Measurements from ENCODE around the gene FASTKD3.
A peak's percentile ranks its signal among the peaks of the same experiment; 100 is the strongest.

The FASTKD3 gene

DNA sequence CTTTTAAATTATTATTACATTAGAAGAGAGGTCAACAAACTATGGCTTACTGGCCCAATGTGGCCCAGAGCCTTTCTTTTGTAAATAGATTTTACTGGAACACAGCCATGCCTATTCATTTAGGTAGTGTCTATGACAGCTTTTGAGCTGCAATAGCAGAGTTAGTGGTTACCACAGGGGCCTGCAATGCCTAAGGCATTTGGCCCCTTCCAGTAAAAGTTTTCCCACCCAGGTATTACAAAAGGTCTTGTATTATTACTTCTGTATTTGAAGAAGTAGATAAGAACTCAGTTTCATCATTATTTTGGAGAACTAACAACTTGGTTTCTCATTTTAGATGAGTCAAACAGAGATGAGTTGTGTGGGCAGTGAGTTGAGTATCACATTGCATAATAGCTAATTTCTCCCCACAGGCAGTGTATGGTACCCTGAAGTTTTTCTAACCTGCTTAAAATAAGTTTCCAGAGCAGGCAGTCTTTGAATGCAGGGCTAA lies 9.6 kb upstream of the FASTKD3 start:
- Histone ChIP-seq H3K27ac (ENCODE audit: low read depth in 2 of 2, low read length in 2 of 2) (peak overlapping the region in 1 of 2 donors; percentile 10), H3K4me3 (ENCODE audit: low read length in 2 of 2) (no peak overlapping the region), H3K27me3 (ENCODE audit: control insufficient read depth in 2 of 2, insufficient read depth in 2 of 2, low read length in 2 of 2) (no peaks in the 10 kb centered on the region), H3K4me1 (ENCODE audit: control insufficient read depth in 2 of 2, insufficient read depth in 2 of 2, low read length in 2 of 2) (peaks cover 7 to 11% of the 10 kb centered on the region in 2 donors), H3K36me3 (ENCODE audit: control insufficient read depth in 2 of 2, insufficient read depth in 2 of 2, low read length in 2 of 2) (peaks cover 62% of the 10 kb centered on the region in 2 donors), H3K9me3 (ENCODE audit: control insufficient read depth in 2 of 2, low read length in 2 of 2) (no peaks in the 10 kb centered on the region), H3K9ac (ENCODE audit: low read depth in 1 of 2, low read length in 2 of 2) (no peak overlapping the region)

DNA sequence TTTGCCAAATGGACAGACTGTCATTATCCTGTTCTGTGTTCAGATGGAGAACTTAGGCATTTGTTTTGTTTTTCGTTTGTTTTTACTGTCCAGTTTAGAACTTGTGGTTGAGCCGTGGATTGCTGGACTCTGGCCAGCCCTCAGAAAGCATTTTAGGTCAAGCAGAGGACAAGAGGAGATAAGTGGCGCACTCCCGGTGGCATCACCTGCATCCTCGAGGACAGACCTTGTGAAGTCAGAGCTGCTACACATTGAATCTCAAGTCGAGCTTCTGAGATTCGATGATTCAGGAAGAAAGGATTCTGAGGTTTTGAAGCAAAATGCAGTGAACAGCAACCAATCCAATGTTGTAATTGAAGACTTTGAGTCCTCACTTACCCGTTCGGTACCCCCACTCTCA lies 9.0 kb upstream of the FASTKD3 start:
- Histone ChIP-seq H3K9ac (ENCODE audit: low read depth in 1 of 2, low read length in 2 of 2) (no peak overlapping the region), H3K36me3 (ENCODE audit: control insufficient read depth in 2 of 2, insufficient read depth in 2 of 2, low read length in 2 of 2) (peaks cover 56 to 57% of the 10 kb centered on the region in 2 donors), H3K9me3 (ENCODE audit: control insufficient read depth in 2 of 2, low read length in 2 of 2) (no peaks in the 10 kb centered on the region), H3K4me1 (ENCODE audit: control insufficient read depth in 2 of 2, insufficient read depth in 2 of 2, low read length in 2 of 2) (peaks cover 7 to 12% of the 10 kb centered on the region in 2 donors), H3K4me3 (ENCODE audit: low read length in 2 of 2) (no peak overlapping the region), H3K27ac (ENCODE audit: low read depth in 2 of 2, low read length in 2 of 2) (no peak overlapping the region), H3K27me3 (ENCODE audit: control insufficient read depth in 2 of 2, insufficient read depth in 2 of 2, low read length in 2 of 2) (no peaks in the 10 kb centered on the region)

DNA sequence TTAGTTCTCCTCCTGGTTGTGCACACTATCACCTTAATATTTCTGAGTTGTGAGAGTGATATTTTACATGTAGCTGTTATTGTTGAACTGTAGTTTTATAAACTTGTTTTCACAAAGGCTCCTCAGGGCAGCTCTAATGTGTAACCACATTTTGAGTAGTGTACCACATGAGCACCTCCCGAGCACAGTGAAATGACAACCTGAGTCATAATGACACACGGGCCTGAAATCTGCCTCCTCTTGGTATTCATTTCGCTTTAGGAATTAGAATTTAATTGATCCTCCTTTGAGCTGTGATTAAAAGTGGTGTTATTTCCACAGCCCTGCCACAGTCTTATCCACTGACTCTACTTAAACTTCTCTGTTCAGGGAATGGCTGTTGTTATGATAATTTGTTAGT lies 8.0 kb upstream of the FASTKD3 start:
- Histone ChIP-seq H3K36me3 (ENCODE audit: control insufficient read depth in 2 of 2, insufficient read depth in 2 of 2, low read length in 2 of 2) (peaks cover 50 to 52% of the 10 kb centered on the region in 2 donors), H3K4me1 (ENCODE audit: control insufficient read depth in 2 of 2, insufficient read depth in 2 of 2, low read length in 2 of 2) (peaks cover 7 to 14% of the 10 kb centered on the region in 2 donors), H3K4me3 (ENCODE audit: low read length in 2 of 2) (no peak overlapping the region), H3K27ac (ENCODE audit: low read depth in 2 of 2, low read length in 2 of 2) (no peak overlapping the region), H3K9me3 (ENCODE audit: control insufficient read depth in 2 of 2, low read length in 2 of 2) (no peaks in the 10 kb centered on the region), H3K9ac (ENCODE audit: low read depth in 1 of 2, low read length in 2 of 2) (no peak overlapping the region), H3K27me3 (ENCODE audit: control insufficient read depth in 2 of 2, insufficient read depth in 2 of 2, low read length in 2 of 2) (no peaks in the 10 kb centered on the region)

DNA sequence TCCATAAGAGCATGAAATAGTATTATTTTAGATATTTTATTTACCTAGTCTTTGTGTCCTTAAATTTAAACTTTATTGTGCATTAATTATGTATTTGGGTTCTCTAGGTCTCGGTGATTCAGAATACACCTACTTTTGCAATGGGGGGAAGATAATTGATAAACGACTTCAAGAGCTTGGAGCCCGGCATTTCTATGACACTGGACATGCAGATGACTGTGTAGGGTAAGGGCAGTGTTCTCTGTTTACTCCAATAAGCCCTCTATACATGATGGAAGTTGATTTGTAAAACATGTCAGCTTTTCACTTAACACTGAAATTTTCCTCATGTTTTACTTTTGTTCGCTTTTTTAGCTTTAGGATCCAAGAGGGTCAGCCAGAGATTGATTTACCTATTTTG lies 6.3 kb upstream of the FASTKD3 start:
- Histone ChIP-seq H3K4me3 (ENCODE audit: low read length in 2 of 2) (no peak overlapping the region), H3K27ac (ENCODE audit: low read depth in 2 of 2, low read length in 2 of 2) (no peak overlapping the region), H3K4me1 (ENCODE audit: control insufficient read depth in 2 of 2, insufficient read depth in 2 of 2, low read length in 2 of 2) (peaks cover 16 to 30% of the 10 kb centered on the region in 2 donors), H3K9me3 (ENCODE audit: control insufficient read depth in 2 of 2, low read length in 2 of 2) (no peaks in the 10 kb centered on the region), H3K9ac (ENCODE audit: low read depth in 1 of 2, low read length in 2 of 2) (no peak overlapping the region), H3K27me3 (ENCODE audit: control insufficient read depth in 2 of 2, insufficient read depth in 2 of 2, low read length in 2 of 2) (no peaks in the 10 kb centered on the region), H3K36me3 (ENCODE audit: control insufficient read depth in 2 of 2, insufficient read depth in 2 of 2, low read length in 2 of 2) (peaks cover 34 to 35% of the 10 kb centered on the region in 2 donors)

DNA sequence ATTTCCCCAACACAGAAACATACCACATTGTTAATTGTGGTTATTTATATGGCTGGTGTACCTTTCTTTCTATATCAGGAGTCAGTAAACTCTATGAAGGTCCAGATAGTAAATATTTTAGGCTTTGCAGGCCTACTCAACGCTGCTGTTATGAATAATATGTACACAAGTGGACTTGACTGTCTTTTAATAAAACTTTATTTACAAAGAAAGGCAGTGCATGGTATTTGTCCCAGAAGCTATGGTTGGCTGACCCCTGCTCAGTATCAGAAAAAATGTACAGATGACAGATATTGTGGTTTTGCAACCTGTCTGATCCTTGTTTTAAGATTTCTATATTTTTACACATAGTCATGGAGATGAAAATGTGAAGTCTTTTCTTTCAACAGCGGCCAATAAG lies 5.8 kb upstream of the FASTKD3 start:
- Histone ChIP-seq H3K9me3 (ENCODE audit: control insufficient read depth in 2 of 2, low read length in 2 of 2) (no peaks in the 10 kb centered on the region), H3K27me3 (ENCODE audit: control insufficient read depth in 2 of 2, insufficient read depth in 2 of 2, low read length in 2 of 2) (no peaks in the 10 kb centered on the region), H3K36me3 (ENCODE audit: control insufficient read depth in 2 of 2, insufficient read depth in 2 of 2, low read length in 2 of 2) (peaks cover 30 to 31% of the 10 kb centered on the region in 2 donors), H3K9ac (ENCODE audit: low read depth in 1 of 2, low read length in 2 of 2) (no peak overlapping the region), H3K27ac (ENCODE audit: low read depth in 2 of 2, low read length in 2 of 2) (no peak overlapping the region), H3K4me3 (ENCODE audit: low read length in 2 of 2) (no peak overlapping the region), H3K4me1 (ENCODE audit: control insufficient read depth in 2 of 2, insufficient read depth in 2 of 2, low read length in 2 of 2) (peaks cover 16 to 34% of the 10 kb centered on the region in 2 donors)

DNA sequence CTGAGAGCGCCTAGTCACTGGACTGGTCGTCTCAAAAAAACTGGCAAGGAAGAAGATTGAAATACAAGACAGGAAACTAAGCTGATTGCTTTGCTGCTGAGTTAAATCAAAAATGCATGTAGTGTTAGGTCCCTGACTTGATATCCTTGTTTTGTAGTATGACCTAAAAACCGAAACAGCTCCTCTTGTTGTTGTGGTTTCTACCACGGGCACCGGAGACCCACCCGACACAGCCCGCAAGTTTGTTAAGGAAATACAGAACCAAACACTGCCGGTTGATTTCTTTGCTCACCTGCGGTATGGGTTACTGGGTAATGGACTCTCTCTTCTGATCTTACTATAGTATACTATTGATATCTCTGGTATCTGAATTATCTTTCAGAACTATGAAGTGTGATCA lies 4.4 kb upstream of the FASTKD3 start:
- H3K9ac ChIP-seq (ENCODE audit: low read depth in 1 of 2, low read length in 2 of 2) = no peak overlapping the region
- no peaks in the 10 kb centered on the region for H3K9me3 ChIP-seq (ENCODE audit: control insufficient read depth in 2 of 2, low read length in 2 of 2)
- H3K27ac ChIP-seq (ENCODE audit: low read depth in 2 of 2, low read length in 2 of 2) = no peak overlapping the region
- H3K4me3 ChIP-seq (ENCODE audit: low read length in 2 of 2) = no peak overlapping the region
- H3K4me1 ChIP-seq (ENCODE audit: control insufficient read depth in 2 of 2, insufficient read depth in 2 of 2, low read length in 2 of 2) = peaks cover 9 to 28% of the 10 kb centered on the region in 2 donors
- H3K27me3 ChIP-seq (ENCODE audit: control insufficient read depth in 2 of 2, insufficient read depth in 2 of 2, low read length in 2 of 2) = no peaks in the 10 kb centered on the region
- peaks cover 28 to 29% of the 10 kb centered on the region in 2 donors for H3K36me3 ChIP-seq (ENCODE audit: control insufficient read depth in 2 of 2, insufficient read depth in 2 of 2, low read length in 2 of 2)

DNA sequence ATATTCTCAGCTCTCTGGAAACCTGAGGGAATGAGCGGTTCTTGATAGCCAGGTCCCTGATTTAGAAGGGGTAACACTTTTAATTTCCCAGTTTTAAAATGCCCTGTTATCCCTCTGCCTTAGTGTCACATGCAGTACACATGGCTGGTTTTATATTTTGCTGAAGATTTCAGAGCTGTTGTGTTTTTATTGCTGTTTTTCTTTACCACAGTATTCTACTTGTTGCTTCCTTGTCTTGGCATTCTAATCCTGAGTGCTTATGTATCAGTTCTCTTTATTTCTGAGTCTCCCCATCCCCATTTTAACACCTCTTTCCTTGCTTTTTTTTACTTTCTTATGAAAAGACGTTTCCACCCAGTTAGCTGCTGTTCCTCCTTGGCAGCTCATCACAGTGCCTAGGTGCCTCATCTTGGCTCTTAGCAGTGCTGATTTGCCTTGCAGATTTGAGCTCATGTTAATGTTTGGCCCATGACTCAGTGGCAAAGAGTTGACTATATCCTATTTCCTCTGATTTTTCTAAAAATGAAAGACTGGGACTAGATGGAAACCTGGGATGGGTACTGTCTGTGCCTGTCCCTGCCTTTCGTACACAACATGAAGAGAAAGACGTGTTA lies 3.8 kb upstream of the FASTKD3 start:
- H3K4me1 ChIP-seq (ENCODE audit: control insufficient read depth in 2 of 2, insufficient read depth in 2 of 2, low read length in 2 of 2) = peaks cover 9 to 30% of the 10 kb centered on the region in 2 donors
- H3K9me3 ChIP-seq (ENCODE audit: control insufficient read depth in 2 of 2, low read length in 2 of 2) = no peaks in the 10 kb centered on the region
- no peak overlapping the region for H3K9ac ChIP-seq (ENCODE audit: low read depth in 1 of 2, low read length in 2 of 2)
- no peaks in the 10 kb centered on the region for H3K27me3 ChIP-seq (ENCODE audit: control insufficient read depth in 2 of 2, insufficient read depth in 2 of 2, low read length in 2 of 2)
- H3K27ac ChIP-seq (ENCODE audit: low read depth in 2 of 2, low read length in 2 of 2) = no peak overlapping the region
- peaks cover 22 to 25% of the 10 kb centered on the region in 2 donors for H3K36me3 ChIP-seq (ENCODE audit: control insufficient read depth in 2 of 2, insufficient read depth in 2 of 2, low read length in 2 of 2)
- no peak overlapping the region for H3K4me3 ChIP-seq (ENCODE audit: low read length in 2 of 2)

DNA sequence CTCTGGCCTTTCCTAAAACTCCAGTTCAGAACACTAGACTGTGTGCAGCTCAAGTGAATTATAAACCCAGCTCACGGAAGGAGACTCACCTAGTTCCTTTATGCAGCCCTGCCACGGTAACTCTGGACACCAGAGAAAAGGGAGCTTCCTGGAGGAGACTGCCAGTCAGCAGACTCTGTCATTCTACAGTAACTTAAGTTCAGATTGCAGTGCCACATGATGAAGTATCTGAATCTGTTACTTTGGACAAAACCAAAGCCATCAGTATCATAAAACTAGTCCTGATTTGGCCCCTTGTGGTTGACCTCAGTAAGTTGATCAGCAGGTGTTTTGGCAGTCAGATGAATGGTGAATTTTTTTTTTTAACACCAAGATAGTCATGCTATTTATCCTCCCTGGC lies 2.8 kb upstream of the FASTKD3 start:
- no peaks in the 10 kb centered on the region for H3K27me3 ChIP-seq (ENCODE audit: control insufficient read depth in 2 of 2, insufficient read depth in 2 of 2, low read length in 2 of 2)
- no peak overlapping the region for H3K9ac ChIP-seq (ENCODE audit: low read depth in 1 of 2, low read length in 2 of 2)
- H3K27ac ChIP-seq (ENCODE audit: low read depth in 2 of 2, low read length in 2 of 2) = peak overlapping the region in 1 of 2 donors; percentile 11
- H3K36me3 ChIP-seq (ENCODE audit: control insufficient read depth in 2 of 2, insufficient read depth in 2 of 2, low read length in 2 of 2) = peaks cover 16 to 20% of the 10 kb centered on the region in 2 donors
- peaks cover 9 to 30% of the 10 kb centered on the region in 2 donors for H3K4me1 ChIP-seq (ENCODE audit: control insufficient read depth in 2 of 2, insufficient read depth in 2 of 2, low read length in 2 of 2)
- no peaks in the 10 kb centered on the region for H3K9me3 ChIP-seq (ENCODE audit: control insufficient read depth in 2 of 2, low read length in 2 of 2)
- H3K4me3 ChIP-seq (ENCODE audit: low read length in 2 of 2) = no peak overlapping the region

DNA sequence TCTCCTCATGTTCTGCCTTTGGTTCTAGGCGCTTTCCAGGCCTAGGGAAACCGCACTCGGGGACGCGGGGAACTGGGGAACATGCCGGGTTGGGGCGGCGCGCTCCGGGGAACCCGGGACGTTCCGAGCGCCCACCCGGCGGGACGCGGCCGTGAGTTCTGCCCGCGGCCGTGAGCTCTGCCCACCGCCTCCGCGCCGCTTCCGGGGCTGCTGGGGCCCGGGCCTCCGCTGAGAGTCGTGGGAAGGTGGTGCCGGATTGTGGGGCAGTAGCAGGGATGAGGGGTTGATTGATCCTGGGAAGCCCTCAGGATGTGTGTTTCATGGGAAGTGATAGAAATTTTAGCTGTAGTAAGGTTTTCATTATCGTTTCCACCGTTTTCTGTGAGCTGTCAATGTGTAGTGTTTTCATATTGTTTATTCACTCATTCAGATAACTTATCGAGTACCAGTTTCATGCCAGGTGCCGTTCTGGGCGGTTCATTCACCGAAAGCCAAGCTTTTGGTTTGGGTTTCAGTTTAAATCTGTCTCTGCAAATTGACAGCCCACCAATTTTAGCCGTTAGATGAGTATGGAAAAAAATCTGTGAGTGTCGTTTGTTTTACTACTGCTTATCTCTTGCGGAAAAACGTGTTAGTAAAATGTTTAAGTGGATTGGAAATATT lies 774 bp upstream of the FASTKD3 start:
- H3K27ac ChIP-seq (ENCODE audit: low read depth in 2 of 2, low read length in 2 of 2) = peak overlapping the region; percentile 68 to 81

DNA sequence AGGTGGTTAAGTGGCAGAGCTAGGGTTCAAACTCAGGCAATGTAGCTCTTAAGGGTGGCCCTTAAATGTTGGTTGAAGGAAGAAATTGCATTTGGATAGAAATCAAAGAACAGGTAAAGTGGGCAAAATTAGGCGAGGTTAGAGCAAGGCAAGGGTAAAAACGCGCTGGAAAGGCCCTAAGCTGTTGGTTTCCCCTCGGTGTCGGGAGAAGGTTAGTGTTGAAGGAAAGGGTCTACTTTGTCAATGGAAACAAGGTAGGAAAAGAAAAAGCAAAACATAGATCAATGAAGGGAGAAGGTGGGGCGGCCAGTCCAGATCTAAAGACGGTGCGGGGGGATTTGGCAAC lies 431 bp downstream of the FASTKD3 start:
- Histone ChIP-seq H3K4me1 (ENCODE audit: control insufficient read depth in 2 of 2, insufficient read depth in 2 of 2, low read length in 2 of 2) (peaks cover 9 to 30% of the 10 kb centered on the region in 2 donors), H3K9me3 (ENCODE audit: control insufficient read depth in 2 of 2, low read length in 2 of 2) (no peaks in the 10 kb centered on the region), H3K36me3 (ENCODE audit: control insufficient read depth in 2 of 2, insufficient read depth in 2 of 2, low read length in 2 of 2) (peaks cover 5 to 8% of the 10 kb centered on the region in 2 donors), H3K27ac (ENCODE audit: low read depth in 2 of 2, low read length in 2 of 2) (peak overlapping the region in 1 of 2 donors; percentile 18), H3K4me3 (ENCODE audit: low read length in 2 of 2) (peak overlapping the region; percentile 92 to 93), H3K9ac (ENCODE audit: low read depth in 1 of 2, low read length in 2 of 2) (peak overlapping the region; percentile 78 to 87), H3K27me3 (ENCODE audit: control insufficient read depth in 2 of 2, insufficient read depth in 2 of 2, low read length in 2 of 2) (no peaks in the 10 kb centered on the region)

More for the DNA sequence above, 774 bp upstream of the FASTKD3 start:
- peak overlapping the region; percentile 74 to 87 for H3K9ac ChIP-seq (ENCODE audit: low read depth in 1 of 2, low read length in 2 of 2)
- H3K36me3 ChIP-seq (ENCODE audit: control insufficient read depth in 2 of 2, insufficient read depth in 2 of 2, low read length in 2 of 2) = peaks cover 3 to 8% of the 10 kb centered on the region in 2 donors
- peaks cover 9 to 30% of the 10 kb centered on the region in 2 donors for H3K4me1 ChIP-seq (ENCODE audit: control insufficient read depth in 2 of 2, insufficient read depth in 2 of 2, low read length in 2 of 2)
- H3K4me3 ChIP-seq (ENCODE audit: low read length in 2 of 2) = peak overlapping the region; percentile 92 to 93
- H3K9me3 ChIP-seq (ENCODE audit: control insufficient read depth in 2 of 2, low read length in 2 of 2) = no peaks in the 10 kb centered on the region
- no peaks in the 10 kb centered on the region for H3K27me3 ChIP-seq (ENCODE audit: control insufficient read depth in 2 of 2, insufficient read depth in 2 of 2, low read length in 2 of 2)
